CD4-positive, alpha-beta T cell treated with Interleukin-17A for 4 hours (primary cell): ENCODE data around the gene SIGLECL1.

ENCODE experiments used
- DNase-seq: peaks from one replicate; pipeline ENCODE4 v3.0.0-alpha.2; 2020; ENCODE audit warnings: mixed read lengths

Gene SIGLECL1

GRCh38 chr19:51297406-51297805 is 46.5 kb downstream of the SIGLECL1 start:
- no peak for DNase-seq

- DNase-seq: no peak
These were observed 50.4 kb downstream of the SIGLECL1 start for GRCh38 chr19:51301266-51301665.

- DNase-seq: no peak
These were observed 54.6 kb downstream of the SIGLECL1 start for GRCh38 chr19:51305479-51305878.

- no peak for DNase-seq
These were observed 60.7 kb downstream of the SIGLECL1 start, which contains the start of gene IGLON5 for GRCh38 chr19:51311351-51312257. IGLON5 (plus strand) TSS chr19:51311644; CDS start chr19:51311848, 204 bp downstream.

- DNase-seq: no peak
These were observed 65.8 kb downstream of the SIGLECL1 start for GRCh38 chr19:51316688-51317087.

GRCh38 chr19:51317376-51317775 is 66.5 kb downstream of the SIGLECL1 start:
- no peak for DNase-seq

- no peak for DNase-seq
These were observed 67.1 kb downstream of the SIGLECL1 start for GRCh38 chr19:51317968-51318367.
